HG02981 (cell line): ENCODE data around the gene IGSF3.
"Not testable (repeated sequence)": the region's sequence is repeated elsewhere in the genome, so short reads cannot be mapped to it uniquely, and the experiment has no call there.

Experiments used
- ATAC-seq: cut with Tn5 transposase; IDR thresholded peaks from one replicate; pipeline ENCODE4 v1.9.1; 2021; ENCODE audit warnings: mild to moderate bottlenecking, moderate library complexity; ENCODE audit not compliant: unreplicated experiment

The IGSF3 gene

DNA sequence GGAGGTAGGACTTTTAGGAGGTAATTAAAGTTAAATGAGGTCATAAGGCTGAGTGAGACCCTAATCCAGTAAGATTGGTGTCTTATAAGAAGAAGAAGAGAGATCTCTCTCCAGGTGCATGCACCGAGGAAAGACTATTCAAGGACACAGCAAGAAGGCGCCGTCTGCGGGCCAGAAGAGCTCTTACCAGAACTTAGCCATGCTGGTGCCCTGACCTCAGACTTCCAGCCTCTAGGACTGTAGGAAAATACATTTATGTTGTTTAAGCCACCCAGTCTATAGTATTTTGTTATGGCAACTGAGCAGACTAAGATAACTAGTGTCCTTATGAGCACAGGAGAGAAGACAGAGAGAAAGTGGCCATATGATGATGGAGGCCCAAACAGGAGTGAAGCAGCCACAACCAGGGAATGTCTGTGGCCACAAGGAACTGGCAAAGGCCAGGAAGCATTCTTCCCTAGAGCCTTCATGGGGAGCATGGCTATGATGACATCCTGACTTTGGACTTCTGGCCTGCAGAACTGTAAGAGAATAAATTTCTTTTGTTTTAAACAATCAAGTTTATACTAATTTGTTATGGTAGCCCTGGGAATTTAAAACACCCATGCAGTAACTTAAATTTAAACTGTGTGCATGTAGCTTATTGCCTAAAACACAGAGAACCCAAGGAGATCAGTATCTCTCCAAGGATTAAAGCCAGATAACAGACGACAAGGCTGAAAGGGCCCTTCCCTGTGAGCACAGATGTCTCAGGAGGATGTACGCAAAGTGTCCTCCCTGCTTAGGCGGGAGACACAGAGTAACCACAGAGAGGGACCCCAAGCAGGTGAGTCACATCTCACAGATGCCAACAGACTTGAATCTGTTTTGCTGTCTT, 86.8 kb downstream of the IGSF3 start:
- ATAC-seq = no peak

DNA sequence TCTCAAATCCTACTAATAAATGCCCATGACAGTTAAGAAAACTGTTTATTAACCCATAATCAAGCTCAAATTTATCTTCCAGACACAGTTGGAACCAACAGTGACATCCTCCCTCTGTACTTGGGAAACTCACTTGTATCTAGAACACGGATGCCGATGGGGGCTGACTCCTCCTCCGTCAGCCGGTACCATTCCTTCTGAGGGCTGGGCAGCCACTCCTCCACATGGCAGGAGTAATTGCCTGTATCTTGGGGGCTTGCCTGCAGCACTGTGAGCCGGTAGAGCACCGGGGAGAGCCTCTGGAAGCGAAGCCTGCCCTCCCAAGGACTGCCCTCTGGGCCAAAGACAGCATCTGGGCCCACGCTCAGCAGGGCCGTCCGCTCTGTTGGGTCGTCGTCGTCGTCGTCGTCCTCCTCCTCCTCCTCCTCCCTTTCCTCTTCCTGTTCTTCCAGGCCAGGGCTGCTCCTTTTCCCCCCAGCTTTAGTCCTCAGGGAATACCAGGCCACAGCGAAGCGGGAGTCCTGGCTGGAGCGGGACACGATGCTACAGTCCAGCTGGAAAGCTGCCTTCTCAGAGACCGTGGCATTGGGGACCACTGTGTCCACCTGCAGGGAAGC, 88.2 kb downstream of the IGSF3 start:
- no peak for ATAC-seq

DNA sequence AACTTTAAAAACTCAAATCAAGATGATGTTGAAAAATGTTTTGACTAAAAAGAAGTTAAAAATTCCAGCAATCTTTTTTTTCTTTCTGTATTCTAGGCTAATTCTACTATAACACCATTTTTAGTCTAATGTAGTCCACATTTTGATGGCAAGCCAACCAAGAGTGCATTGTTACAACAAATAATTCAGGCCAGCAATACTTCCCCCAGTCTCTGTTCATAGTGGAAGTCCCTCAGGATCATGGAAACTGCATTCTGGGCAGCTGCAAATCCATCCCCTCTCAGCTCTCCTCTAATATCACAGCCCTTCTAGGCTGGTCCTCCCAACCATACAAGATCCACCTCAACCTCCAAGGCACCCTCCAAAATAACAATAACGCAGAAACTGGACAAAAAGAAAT, 89.0 kb downstream of the IGSF3 start:
- ATAC-seq = no peak

- no peak for ATAC-seq
Measured at GRCh38 chr1:116577759-116578314, 89.7 kb downstream of the IGSF3 start.

GRCh38 chr1:116574581-116575291, 92.8 kb downstream of the IGSF3 start:
- ATAC-seq = no peak

DNA sequence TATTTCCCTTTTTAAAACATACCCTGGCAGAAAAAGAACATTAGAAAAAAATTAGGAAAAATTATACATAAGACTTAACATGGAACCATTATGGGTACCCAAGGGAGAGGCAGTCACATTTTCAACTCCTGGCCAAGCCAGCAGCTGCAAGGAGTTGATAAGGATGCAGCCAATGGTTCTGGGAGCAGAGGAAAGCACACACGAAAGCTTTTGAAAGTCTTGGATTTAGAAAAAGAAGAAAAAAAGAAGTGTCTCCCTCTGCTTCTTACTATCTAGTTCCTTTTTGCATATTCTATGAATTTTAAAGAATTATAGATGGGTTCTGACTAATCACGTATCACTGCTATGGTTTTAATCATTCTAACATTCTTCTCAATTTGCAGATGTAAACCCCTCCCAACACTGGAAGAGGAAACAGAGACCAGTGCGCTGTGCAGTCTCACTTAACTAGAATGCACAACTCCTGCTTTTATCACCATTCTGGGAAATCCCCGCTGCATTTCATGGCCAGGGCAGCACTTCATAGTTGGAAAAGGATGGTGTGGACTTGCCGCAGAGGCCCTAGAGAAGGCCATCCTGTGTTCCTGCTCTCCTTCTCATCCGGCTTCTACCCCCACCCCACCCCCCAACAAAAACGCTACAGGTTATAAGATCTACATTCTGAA, 94.0 kb downstream of the IGSF3 start:
- no peak for ATAC-seq

GRCh38 chr1:116572771-116573430, 94.6 kb downstream of the IGSF3 start:
- no peak for ATAC-seq

GRCh38 chr1:116572099-116572498, 95.4 kb downstream of the IGSF3 start:
- no peak for ATAC-seq

GRCh38 chr1:116571215-116571919, 96.2 kb downstream of the IGSF3 start:
- no peak for ATAC-seq

DNA sequence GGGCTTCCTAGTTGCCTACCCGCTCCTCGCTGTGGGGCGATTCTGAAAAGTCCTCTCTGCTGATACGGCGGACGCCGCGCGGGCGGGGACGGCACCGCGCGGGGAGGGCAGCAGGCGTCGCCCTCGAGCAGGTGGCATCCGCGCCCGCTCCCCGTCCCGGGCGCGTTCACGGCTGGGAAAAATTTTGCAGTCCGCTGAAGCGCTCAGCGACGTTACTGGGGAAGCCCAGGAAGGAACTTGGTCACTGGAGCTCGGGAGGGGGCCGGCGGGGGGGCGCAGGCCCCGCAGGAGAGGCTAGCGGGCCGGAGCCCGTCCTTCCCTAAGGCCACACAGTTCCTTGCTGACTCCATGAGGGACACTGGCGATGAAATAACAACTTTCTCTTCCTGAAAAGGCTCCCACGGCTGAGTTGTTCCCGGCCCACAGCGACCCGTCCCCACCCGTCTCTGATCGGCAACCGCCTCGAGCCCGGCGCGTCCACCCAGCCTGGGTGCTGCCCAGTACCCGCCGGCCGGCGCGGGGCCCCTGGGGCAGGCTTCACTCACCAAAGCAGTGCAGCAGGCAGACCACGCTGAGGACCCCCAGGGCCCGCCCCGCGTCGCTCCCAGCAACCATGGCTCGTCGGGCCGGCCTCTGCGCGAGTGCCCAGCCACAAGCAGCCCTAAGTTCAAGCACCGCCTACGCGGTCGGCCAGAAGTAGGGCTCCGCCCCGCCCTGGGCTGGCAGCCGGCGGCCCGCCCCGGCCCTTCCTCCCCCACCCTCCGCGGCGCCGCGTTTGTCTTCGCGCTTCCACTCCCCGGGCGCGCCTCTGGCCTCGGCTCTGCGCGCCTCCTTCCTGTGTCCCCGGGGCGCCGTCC, 96.9 kb downstream of the IGSF3 start, which contains the start of gene CD58:
TSS of gene CD58 (minus strand) at position 669 of the 857 bp plus-strand sequence. CDS start at position 615, 54 bp downstream.
- ATAC-seq = peak; percentile 62

DNA sequence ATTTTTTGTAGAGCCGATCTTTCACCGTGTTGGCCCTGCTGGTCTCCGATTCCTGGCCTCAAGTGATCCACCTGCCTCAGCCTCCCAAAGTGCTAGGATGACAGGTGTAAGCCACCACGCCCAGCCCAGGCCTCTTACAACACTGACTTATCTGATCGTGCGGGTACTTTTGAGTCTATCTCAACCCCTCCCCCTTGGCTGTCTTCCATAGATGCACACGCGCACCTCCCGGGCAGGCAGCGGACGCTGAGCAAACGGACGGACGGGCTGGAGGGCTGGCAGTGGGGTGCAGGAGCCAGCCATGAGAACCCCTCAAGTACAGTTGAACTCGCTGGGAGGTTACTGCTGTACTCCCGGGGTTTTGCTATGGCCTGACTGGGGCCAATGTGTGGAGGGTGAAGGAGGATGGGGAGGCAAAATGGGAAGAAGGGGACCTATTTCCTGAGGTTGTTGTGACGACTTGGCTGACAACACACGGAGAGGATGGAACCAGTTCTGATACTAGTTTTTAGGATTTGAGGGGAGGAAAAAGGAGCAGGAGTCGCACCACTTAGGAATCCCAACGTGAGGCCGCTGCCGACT, 97.7 kb downstream of the IGSF3 start:
- ATAC-seq = no peak

DNA sequence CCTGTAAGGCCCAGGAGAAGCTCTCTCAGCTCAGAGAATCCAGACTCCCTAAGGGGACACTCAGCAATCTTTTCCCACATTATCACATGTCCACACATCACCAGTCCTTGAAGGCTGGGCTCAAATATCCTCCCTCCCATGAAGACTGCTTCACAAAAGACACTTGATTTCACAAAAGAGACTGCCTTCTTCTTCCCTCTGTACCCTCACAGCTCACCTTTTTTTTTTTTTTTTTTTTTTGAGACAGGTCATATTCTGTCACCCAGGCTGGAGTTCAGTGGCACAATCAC, 98.2 kb downstream of the IGSF3 start:
- ATAC-seq = no peak

GRCh38 chr1:116568662-116569380, 98.7 kb downstream of the IGSF3 start:
- no peak for ATAC-seq

DNA sequence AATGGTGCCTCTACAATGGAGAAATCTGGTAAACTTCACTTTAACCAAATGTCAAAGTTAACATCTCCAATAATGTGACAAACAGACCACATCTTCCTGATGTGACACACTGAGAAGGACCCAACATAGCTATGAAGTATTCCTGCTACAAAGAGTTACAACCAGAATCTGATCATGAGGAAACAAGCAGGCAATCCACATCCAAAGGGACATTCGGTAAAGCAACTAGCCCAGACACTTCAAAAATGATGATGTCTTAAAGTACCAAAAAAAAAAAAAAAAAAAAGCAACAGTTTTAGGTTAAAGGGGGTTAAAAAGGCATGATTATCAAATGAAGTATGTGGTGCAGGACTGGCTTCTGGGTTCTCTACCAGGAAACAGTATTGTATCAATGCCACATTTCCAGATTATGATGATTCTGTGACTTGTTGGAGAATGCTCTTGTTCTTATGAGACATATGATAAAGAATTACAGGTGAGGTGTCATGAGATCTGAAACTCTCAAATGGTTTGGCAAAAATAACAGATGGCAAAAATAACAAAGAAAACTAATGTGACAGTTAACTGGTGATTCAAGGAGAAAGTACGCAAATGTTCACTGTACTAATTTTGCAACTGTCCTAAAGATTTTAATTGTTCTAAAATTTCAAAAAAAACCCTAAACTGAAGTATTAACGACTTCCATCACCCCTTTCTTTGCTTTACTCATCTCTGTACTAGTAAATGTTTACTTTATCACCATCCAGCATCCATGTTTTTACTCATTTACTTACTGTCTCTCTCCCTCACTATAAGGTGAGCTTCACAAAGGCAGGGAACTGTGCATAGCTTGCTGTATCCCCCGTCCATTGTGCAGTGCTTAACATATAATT, 99.5 kb downstream of the IGSF3 start:
- no peak for ATAC-seq

DNA sequence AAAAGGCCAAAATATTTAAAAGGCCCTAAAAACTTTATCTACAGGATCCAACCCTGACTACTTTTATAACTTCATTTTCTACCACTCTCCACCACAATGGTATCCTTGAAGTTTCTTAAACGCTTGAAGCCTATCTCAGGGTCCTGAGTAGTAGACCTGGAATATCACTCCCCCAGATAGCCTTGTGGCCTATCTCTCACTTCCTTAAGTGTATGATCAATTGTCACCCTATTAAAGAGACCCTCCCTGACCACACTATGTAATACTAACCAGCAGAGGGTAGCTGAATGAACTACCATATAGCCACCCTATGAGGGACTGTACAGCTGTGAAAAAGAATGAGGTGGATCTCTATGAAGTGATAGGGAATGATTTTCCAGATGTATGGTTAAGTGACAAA, 102.3 kb downstream of the IGSF3 start:
- no peak for ATAC-seq

GRCh38 chr1:116564426-116564825, 103.1 kb downstream of the IGSF3 start:
- ATAC-seq = no peak

DNA sequence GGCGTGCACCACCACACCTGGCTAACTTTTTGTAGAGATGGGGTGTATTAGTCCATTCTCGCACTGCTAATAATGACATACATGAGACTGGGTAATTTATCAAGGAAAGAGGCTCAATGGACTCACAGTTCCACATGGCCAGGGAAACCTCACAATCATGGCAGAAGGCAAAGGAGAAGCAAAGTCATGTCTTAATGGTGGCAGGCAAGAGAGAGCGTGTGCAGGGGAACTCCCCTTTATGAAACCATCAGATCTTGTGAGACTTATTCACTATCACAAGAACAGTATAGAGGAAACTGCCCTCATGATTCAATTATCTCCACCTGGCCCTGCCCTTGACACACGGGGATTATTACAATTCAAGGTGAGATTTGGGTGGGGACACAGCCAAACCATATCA, 105.1 kb downstream of the IGSF3 start:
- not testable (repeated sequence) for ATAC-seq
